ENCODE data around the gene SH3BP5. TPM values are rescaled to one million over a fixed set of nuclear protein-coding genes. Genes with fewer than 3 reads are reported as not detected.

SH3BP5 gene
- polyA plus RNA-seq, 1 of the 3 experiments (the other 2 are of a cell fraction) = 29.5 TPM

DNA sequence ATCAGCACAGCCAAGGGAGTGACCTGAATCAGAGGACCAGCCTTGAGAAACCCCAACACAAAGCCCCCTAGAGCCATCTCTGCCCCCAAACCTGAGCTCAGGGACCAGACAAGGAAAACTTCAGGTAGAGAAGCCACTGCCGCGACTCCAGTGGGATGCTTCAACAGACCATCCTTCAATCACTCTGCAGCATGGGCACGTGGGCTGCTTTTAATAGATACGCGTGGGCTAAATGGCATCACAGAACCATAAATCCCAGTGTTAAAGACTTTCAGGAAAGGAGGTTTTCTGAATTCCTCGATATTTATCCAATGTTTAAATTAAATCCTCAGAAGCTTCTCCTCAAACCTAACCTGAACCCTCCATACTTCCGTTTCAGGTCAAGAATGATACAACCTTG is 30.6 kb downstream of the SH3BP5 start:
- no peak for DNase-seq
- no peak overlapping the region for H3K27ac ChIP-seq (ENCODE audit: low read depth in 2 of 2, low read length in 1 of 2)
- ChIA-PET CTCF (interaction anchor here (0.6 kb wide), 1 partner anchor 95 kb away, joined by 3 read pairs; no protein-coding TSS in a partner anchor), POLR2A (no interaction called here)
- H3K79me2 ChIP-seq (ENCODE audit: insufficient read depth) = no peaks in the 10 kb centered on the region
- peaks cover 5 to 14% of the 10 kb centered on the region in 2 experiments for H3K36me3 ChIP-seq (replicated peaks in 1 of 2; ENCODE audit: control insufficient read depth in 1 of 2, insufficient read depth in 2 of 2, low read length in 1 of 2)
- H3K9me3 ChIP-seq = no peaks in the 10 kb centered on the region
- 95% methylated on average over 5 of the region's 7 CpGs for WGBS (ENCODE audit: low lambda C conversion rate)
- no peak overlapping the region for H3K4me3 ChIP-seq (ENCODE audit: low read depth in 2 of 2, low read length in 1 of 2)
- H3F3A ChIP-seq (replicated peaks; ENCODE audit: insufficient read depth) = no peaks in the 10 kb centered on the region
- no peak overlapping the region for H3K9ac ChIP-seq
- no peak overlapping the region for H2AFZ ChIP-seq (ENCODE audit: low read depth)
- TF ChIP-seq JUND (IDR thresholded peaks at IDR 0.05) (no peak), RFX5 (IDR thresholded peaks at IDR 0.05; ENCODE audit: low read length) (no peak), FOXJ3 (CRISPR knock-in tag; IDR thresholded peaks at IDR 0.05) (no peak), EP300 (IDR thresholded peaks at IDR 0.05; ENCODE audit: borderline replicate concordance in 1 of 2, low read depth in 1 of 2, low read length in 1 of 2) (no peak)
- no peaks in the 10 kb centered on the region for H4K20me1 ChIP-seq (ENCODE audit: insufficient read depth)
- H3K4me1 ChIP-seq (ENCODE audit: control insufficient read depth in 1 of 2, insufficient read depth in 2 of 2, low read depth in 1 of 2, low read length in 1 of 2) = peaks cover 2 to 6% of the 10 kb centered on the region in 2 experiments; a peak in 2 of 4 replicates
- no peak overlapping the region for H3K4me2 ChIP-seq
- no peaks in the 10 kb centered on the region for H3K9me2 ChIP-seq
- no peaks in the 10 kb centered on the region for H3K27me3 ChIP-seq (ENCODE audit: insufficient read depth)

DNA sequence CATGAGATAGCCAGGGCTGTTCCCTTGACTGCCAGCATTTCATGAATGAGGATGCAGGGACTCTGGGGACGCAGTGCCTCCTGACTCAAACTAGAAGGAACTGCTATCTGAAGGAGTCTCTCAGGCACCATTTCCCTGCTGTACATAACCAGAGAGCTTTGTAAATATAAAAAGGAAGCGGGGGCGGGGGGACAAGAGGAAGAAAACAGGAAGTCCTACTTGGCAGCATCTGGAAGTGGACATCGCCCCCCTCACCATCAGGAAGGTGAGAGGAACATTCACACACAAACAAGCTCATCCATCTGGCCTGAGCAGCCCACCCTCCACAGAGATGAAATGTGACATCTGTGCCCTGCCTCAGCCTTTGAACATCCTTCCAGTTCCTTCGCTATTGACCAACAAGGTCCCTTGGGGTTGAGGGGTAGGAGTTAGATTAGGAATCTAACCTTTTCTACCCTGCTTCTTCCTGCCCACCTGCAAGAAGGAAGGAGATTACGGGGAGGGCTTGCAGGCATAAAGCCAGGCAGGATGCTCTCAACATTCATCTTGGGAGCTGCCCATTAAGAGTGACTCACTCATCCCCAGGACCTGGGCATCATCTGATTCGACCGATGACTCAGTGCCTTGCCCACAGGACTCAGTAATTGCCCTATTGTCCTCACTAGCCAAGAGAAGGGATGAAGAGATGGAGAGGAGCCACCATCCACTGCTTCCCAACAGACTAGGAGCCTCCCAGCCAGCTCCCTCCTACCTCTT is 31.9 kb downstream of the SH3BP5 start:
- Histone ChIP-seq H3K27me3 (ENCODE audit: insufficient read depth) (no peaks in the 10 kb centered on the region), H3K4me3 (ENCODE audit: low read depth in 2 of 2, low read length in 1 of 2) (no peak overlapping the region), H3K27ac (ENCODE audit: low read depth in 2 of 2, low read length in 1 of 2) (peak overlapping the region in 1 of 2 experiments; percentile 60; a peak in 1 of 4 replicates), H3K9me3 (no peaks in the 10 kb centered on the region), H3K4me1 (ENCODE audit: control insufficient read depth in 1 of 2, insufficient read depth in 2 of 2, low read depth in 1 of 2, low read length in 1 of 2) (peaks cover under 1 to 6% of the 10 kb centered on the region in 2 experiments; a peak in 2 of 4 replicates), H3K79me2 (ENCODE audit: insufficient read depth) (no peaks in the 10 kb centered on the region), H3K36me3 (replicated peaks in 1 of 2; ENCODE audit: control insufficient read depth in 1 of 2, insufficient read depth in 2 of 2, low read length in 1 of 2) (peaks cover 5 to 14% of the 10 kb centered on the region in 2 experiments), H3K9me2 (no peaks in the 10 kb centered on the region), H3K9ac (no peak overlapping the region), H3K4me2 (no peak overlapping the region), H2AFZ (ENCODE audit: low read depth) (no peak overlapping the region; the same call in 1 of the 2 replicates), H3F3A (replicated peaks; ENCODE audit: insufficient read depth) (no peaks in the 10 kb centered on the region), H4K20me1 (ENCODE audit: insufficient read depth) (no peaks in the 10 kb centered on the region)
- CTCF ChIA-PET = interaction anchor here (1.0 to 1.4 kb wide), 2 partner anchors 33 kb away, joined by 4 to 6 read pairs; no protein-coding TSS in a partner anchor
- POLR2A ChIA-PET = no interaction called here
- no peak for DNase-seq
- 70% methylated on average over 8 of the region's 8 CpGs for WGBS (ENCODE audit: low lambda C conversion rate)
- peak; percentile 86 for TF ChIP-seq NFIC (IDR thresholded peaks at IDR 0.05; ENCODE audit: borderline replicate concordance)
- TF ChIP-seq JUND (IDR thresholded peaks at IDR 0.05) = peak; percentile 94
- TF ChIP-seq FOXM1 (IDR thresholded peaks at IDR 0.05; ENCODE audit: low read depth) = no peak
- no peak for TF ChIP-seq GATA2 (CRISPR knock-in tag; IDR thresholded peaks at IDR 0.05)
- no peak for TF ChIP-seq RCOR1 (IDR thresholded peaks at IDR 0.05; ENCODE audit: low read length)
- TF ChIP-seq POLR2AphosphoS5 (IDR thresholded peaks at IDR 0.05; ENCODE audit: low read depth, low read length) = peak; percentile 37; the same call in 1 of the 2 replicates
- TF ChIP-seq SIN3A (IDR thresholded peaks at IDR 0.05; ENCODE audit: borderline replicate concordance, low read depth, low read length) = no peak
- no peak for TF ChIP-seq SMC3 (IDR thresholded peaks at IDR 0.05; ENCODE audit: low read depth, low read length)
- no peak for TF ChIP-seq ELF1 (IDR thresholded peaks at IDR 0.05)
- TF ChIP-seq RXRA (IDR thresholded peaks at IDR 0.05; ENCODE audit: borderline replicate concordance, low read depth) = peak; percentile 33; the same call in 1 of the 2 replicates
- TF ChIP-seq FOXJ3 (CRISPR knock-in tag; IDR thresholded peaks at IDR 0.05) = no peak
- no peak for TF ChIP-seq GABPA (IDR thresholded peaks at IDR 0.05; ENCODE audit: low read depth)
- peak; percentile 98 for TF ChIP-seq FOSL2 (IDR thresholded peaks at IDR 0.05; ENCODE audit: borderline replicate concordance, low read depth)
- TF ChIP-seq, protein P1, sequence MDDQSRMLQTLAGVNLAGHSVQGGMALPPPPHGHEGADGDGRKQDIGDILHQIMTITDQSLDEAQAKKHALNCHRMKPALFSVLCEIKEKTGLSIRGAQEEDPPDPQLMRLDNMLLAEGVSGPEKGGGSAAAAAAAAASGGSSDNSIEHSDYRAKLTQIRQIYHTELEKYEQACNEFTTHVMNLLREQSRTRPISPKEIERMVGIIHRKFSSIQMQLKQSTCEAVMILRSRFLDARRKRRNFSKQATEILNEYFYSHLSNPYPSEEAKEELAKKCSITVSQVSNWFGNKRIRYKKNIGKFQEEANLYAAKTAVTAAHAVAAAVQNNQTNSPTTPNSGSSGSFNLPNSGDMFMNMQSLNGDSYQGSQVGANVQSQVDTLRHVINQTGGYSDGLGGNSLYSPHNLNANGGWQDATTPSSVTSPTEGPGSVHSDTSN (IDR thresholded peaks at IDR 0.05) = peak; percentile 90
- TF ChIP-seq, protein P2, sequence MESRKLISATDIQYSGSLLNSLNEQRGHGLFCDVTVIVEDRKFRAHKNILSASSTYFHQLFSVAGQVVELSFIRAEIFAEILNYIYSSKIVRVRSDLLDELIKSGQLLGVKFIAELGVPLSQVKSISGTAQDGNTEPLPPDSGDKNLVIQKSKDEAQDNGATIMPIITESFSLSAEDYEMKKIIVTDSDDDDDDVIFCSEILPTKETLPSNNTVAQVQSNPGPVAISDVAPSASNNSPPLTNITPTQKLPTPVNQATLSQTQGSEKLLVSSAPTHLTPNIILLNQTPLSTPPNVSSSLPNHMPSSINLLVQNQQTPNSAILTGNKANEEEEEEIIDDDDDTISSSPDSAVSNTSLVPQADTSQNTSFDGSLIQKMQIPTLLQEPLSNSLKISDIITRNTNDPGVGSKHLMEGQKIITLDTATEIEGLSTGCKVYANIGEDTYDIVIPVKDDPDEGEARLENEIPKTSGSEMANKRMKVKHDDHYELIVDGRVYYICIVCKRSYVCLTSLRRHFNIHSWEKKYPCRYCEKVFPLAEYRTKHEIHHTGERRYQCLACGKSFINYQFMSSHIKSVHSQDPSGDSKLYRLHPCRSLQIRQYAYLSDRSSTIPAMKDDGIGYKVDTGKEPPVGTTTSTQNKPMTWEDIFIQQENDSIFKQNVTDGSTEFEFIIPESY (IDR thresholded peaks at IDR 0.05; ENCODE audit: borderline replicate concordance, low read depth) = no peak
- no peak for TF ChIP-seq YY1 (IDR thresholded peaks at IDR 0.05; ENCODE audit: low read depth)
- TF ChIP-seq, protein P3, sequence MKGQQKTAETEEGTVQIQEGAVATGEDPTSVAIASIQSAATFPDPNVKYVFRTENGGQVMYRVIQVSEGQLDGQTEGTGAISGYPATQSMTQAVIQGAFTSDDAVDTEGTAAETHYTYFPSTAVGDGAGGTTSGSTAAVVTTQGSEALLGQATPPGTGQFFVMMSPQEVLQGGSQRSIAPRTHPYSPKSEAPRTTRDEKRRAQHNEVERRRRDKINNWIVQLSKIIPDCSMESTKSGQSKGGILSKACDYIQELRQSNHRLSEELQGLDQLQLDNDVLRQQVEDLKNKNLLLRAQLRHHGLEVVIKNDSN (IDR thresholded peaks at IDR 0.05; ENCODE audit: borderline replicate concordance, low read depth) = no peak
- TF ChIP-seq NRF1 (IDR thresholded peaks at IDR 0.05; ENCODE audit: low read depth, low read length) = no peak
- TF ChIP-seq CHD2 (IDR thresholded peaks at IDR 0.05; ENCODE audit: low read length, partially characterized antibody) = no peak
- TF ChIP-seq, protein P4, sequence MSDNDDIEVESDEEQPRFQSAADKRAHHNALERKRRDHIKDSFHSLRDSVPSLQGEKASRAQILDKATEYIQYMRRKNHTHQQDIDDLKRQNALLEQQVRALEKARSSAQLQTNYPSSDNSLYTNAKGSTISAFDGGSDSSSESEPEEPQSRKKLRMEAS (IDR thresholded peaks at IDR 0.05; ENCODE audit: low read depth) = no peak
- TF ChIP-seq, protein P5, sequence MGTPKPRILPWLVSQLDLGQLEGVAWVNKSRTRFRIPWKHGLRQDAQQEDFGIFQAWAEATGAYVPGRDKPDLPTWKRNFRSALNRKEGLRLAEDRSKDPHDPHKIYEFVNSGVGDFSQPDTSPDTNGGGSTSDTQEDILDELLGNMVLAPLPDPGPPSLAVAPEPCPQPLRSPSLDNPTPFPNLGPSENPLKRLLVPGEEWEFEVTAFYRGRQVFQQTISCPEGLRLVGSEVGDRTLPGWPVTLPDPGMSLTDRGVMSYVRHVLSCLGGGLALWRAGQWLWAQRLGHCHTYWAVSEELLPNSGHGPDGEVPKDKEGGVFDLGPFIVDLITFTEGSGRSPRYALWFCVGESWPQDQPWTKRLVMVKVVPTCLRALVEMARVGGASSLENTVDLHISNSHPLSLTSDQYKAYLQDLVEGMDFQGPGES (IDR thresholded peaks at IDR 0.05; ENCODE audit: low read depth, low read length) = no peak
- TF ChIP-seq EP300 (IDR thresholded peaks at IDR 0.05; ENCODE audit: borderline replicate concordance in 1 of 2, low read depth in 1 of 2, low read length in 1 of 2) = peak in 1 of 2 experiments; percentile 77; a peak in 1 of 4 replicates
